Hepatocyte (in vitro differentiated cells): ENCODE data around the gene HSFX3. TPM values are rescaled to one million over a fixed set of nuclear protein-coding genes. Genes with fewer than 3 reads are reported as not detected.
"Not testable (repeated sequence)": the region's sequence is repeated elsewhere in the genome, so short reads cannot be mapped to it uniquely, and the experiment has no call there.

ENCODE experiments used
- DNase-seq: peaks from one replicate; pipeline ENCODE4 v3.0.0-alpha.2; 2016; ENCODE audit warnings: low spot score
- H2AFZ ChIP-seq: fragments of 200-600 bp; sonication (generic); 2 replicates; pipeline ENCODE4 v1.6.0; 2016; ENCODE audit warnings: antibody characterized with exemption, mild to moderate bottlenecking
- H3K27ac ChIP-seq: fragments of 200-600 bp; sonication (generic); 2 replicates; pipeline ENCODE4 v1.5.1; 2016; ENCODE audit warnings: mild to moderate bottlenecking
- H3K27me3 ChIP-seq: fragments of 200-600 bp; sonication (generic); 2 replicates; pipeline ENCODE4 v1.6.1; 2016
- H3K36me3 ChIP-seq: fragments of 200-600 bp; sonication (generic); replicated peaks from 2 replicates; pipeline ENCODE4 v1.5.1; 2016; ENCODE audit warnings: low read depth; ENCODE audit not compliant: insufficient read depth
- H3K4me1 ChIP-seq: fragments of 200-600 bp; sonication (generic); 2 replicates; pipeline ENCODE4 v1.5.1; 2016; ENCODE audit warnings: mild to moderate bottlenecking, moderate library complexity; ENCODE audit not compliant: insufficient read depth
- H3K4me2 ChIP-seq: fragments of 200-600 bp; sonication (generic); 2 replicates; pipeline ENCODE4 v1.6.0; 2016
- H3K4me3 ChIP-seq: fragments of 200-600 bp; sonication (generic); 2 replicates; pipeline ENCODE4 v1.5.1; 2016; ENCODE audit warnings: mild to moderate bottlenecking
- H3K79me2 ChIP-seq: fragments of 200-600 bp; sonication (generic); 2 replicates; pipeline ENCODE4 v1.6.0; 2017; ENCODE audit warnings: mild to moderate bottlenecking
- H3K9me2 ChIP-seq: fragments of 200-600 bp; sonication (generic); replicated peaks from 2 replicates; pipeline ENCODE4 v1.6.0; 2017; ENCODE audit warnings: mild to moderate bottlenecking; ENCODE audit not compliant: insufficient read depth
- H3K9me3 ChIP-seq: fragments of 200-600 bp; sonication (generic); 2 replicates; pipeline ENCODE4 v1.5.1; 2016; ENCODE audit warnings: low read depth, mild to moderate bottlenecking
- H4K20me1 ChIP-seq: fragments of 200-600 bp; sonication (generic); 2 replicates; pipeline ENCODE4 v1.6.0; 2016; ENCODE audit warnings: mild to moderate bottlenecking; ENCODE audit not compliant: insufficient read depth, poor library complexity, severe bottlenecking
- CTCF ChIP-seq: fragments of 200-600 bp; sonication (generic); IDR thresholded peaks from 2 replicates; pipeline ENCODE4 v1.5.1; 2016; ENCODE audit warnings: antibody characterized with exemption, mild to moderate bottlenecking; ENCODE audit not compliant: poor library complexity
- EZH2 ChIP-seq: fragments of 200-600 bp; sonication (generic); IDR thresholded peaks from 2 replicates; pipeline ENCODE4 v1.6.1; 2016; ENCODE audit warnings: antibody characterized with exemption, mild to moderate bottlenecking, borderline replicate concordance
- EZH2phosphoT487 ChIP-seq: fragments of 200-600 bp; sonication (generic); IDR thresholded peaks from one replicate; pipeline ENCODE4 v1.6.1; 2018; ENCODE audit warnings: antibody characterized with exemption, mild to moderate bottlenecking, low read depth, moderate library complexity; ENCODE audit not compliant: unreplicated experiment, severe bottlenecking
- WGBS: methylation state at CpG from one replicate; pipeline ENCODE4 v1.1.6; 2016; ENCODE audit warnings: low lambda C conversion rate; ENCODE audit errors: missing lambda C conversion rate; 5-methylcytosine and 5-hydroxymethylcytosine counted together
- polyA plus RNA-seq: library from polyadenylated mRNA; unstranded; fragments of >200 nt; fragmentation: Nextera tagmentation; extraction: Ambion mirVana; gene quantifications from 2 replicates; pipeline ENCODE4 v1.2.1, GENCODE V29; 2016
- total RNA-seq: library from RNA; depleted of rRNA; stranded (reverse); fragments of >200 nt; gene quantifications from 2 replicates; pipeline ENCODE4 v1.2.3, GENCODE V29; 2014

Gene HSFX3
- total and polyA plus RNA-seq, 2 experiments from 2014 or later: not detected

GRCh38 chrX:149540621-149541520 lies 8.9 kb downstream of the HSFX3 start, which contains the start of gene EOLA1:
Gene EOLA1, plus strand, starts transcription at chrX:149541012. Its CDS starts 4,619 bp downstream, at chrX:149545631.
- 52% methylated on average over 65 of the region's 71 CpGs for WGBS
- Histone ChIP-seq H3K79me2 (no peaks in the 10 kb centered on the region), H3K4me2 (peak within 1 kb of the TSS; percentile 78), H4K20me1 (no peaks in the 10 kb centered on the region), H2AFZ (peak within 1 kb of the TSS; percentile 53), H3K36me3 (no peaks in the 10 kb centered on the region), H3K9me2 (no peaks in the 10 kb centered on the region), H3K4me3 (peak within 1 kb of the TSS; percentile 58), H3K4me1 (no peaks in the 10 kb centered on the region), H3K27me3 (no peaks in the 10 kb centered on the region), H3K9me3 (no peaks in the 10 kb centered on the region), H3K27ac (peak within 1 kb of the TSS; percentile 93)
- TF ChIP-seq EZH2 (no peak), CTCF (no peak)
- peak; percentile 87 for DNase-seq

GRCh38 chrX:149540131-149540620 lies 9.5 kb downstream of the HSFX3 start:
- no peaks in the 10 kb centered on the region for H3K27me3 ChIP-seq
- 65% methylated on average over 5 of the region's 24 CpGs for WGBS
- H3K79me2 ChIP-seq: no peaks in the 10 kb centered on the region
- DNase-seq: peak; percentile 96
- peak overlapping the region; percentile 93 for H3K27ac ChIP-seq
- no peaks in the 10 kb centered on the region for H3K4me1 ChIP-seq
- H3K36me3 ChIP-seq: no peaks in the 10 kb centered on the region
- peak overlapping the region; percentile 78 for H3K4me2 ChIP-seq
- H3K9me2 ChIP-seq: no peaks in the 10 kb centered on the region
- H2AFZ ChIP-seq: peak overlapping the region; percentile 53
- no peaks in the 10 kb centered on the region for H4K20me1 ChIP-seq
- no peak for TF ChIP-seq CTCF
- H3K4me3 ChIP-seq: no peak overlapping the region
- no peaks in the 10 kb centered on the region for H3K9me3 ChIP-seq

- H3K27ac ChIP-seq: peak overlapping the region; percentile 84
- 49% methylated on average over 20 of the region's 34 CpGs for WGBS
- peak overlapping the region; percentile 77 for H3K4me2 ChIP-seq
- H3K27me3 ChIP-seq: no peaks in the 10 kb centered on the region
- H3K79me2 ChIP-seq: no peaks in the 10 kb centered on the region
- no peak for TF ChIP-seq EZH2phosphoT487
- no peak for TF ChIP-seq EZH2
- no peak for TF ChIP-seq CTCF
- no peaks in the 10 kb centered on the region for H3K36me3 ChIP-seq
- H4K20me1 ChIP-seq: no peaks in the 10 kb centered on the region
- H3K9me3 ChIP-seq: no peaks in the 10 kb centered on the region
- H3K4me3 ChIP-seq: peak overlapping the region; percentile 58
- no peaks in the 10 kb centered on the region for H3K4me1 ChIP-seq
- H2AFZ ChIP-seq: no peak overlapping the region
- no peaks in the 10 kb centered on the region for H3K9me2 ChIP-seq
- peak; percentile 90 for DNase-seq
Observed at GRCh38 chrX:149539283-149540130, 10.2 kb downstream of the HSFX3 start.

GRCh38 chrX:149537474-149537873 lies 12.2 kb downstream of the HSFX3 start:
- not testable (repeated sequence) for H3K4me2 ChIP-seq, H3K36me3 ChIP-seq, H3K27me3 ChIP-seq, H3K9me3 ChIP-seq, H4K20me1 ChIP-seq, H2AFZ ChIP-seq, H3K27ac ChIP-seq, H3K4me1 ChIP-seq, H3K79me2 ChIP-seq, H3K9me2 ChIP-seq, H3K4me3 ChIP-seq, DNase-seq
- WGBS: 88% methylated on average over 9 of the region's 11 CpGs

GRCh38 chrX:149534926-149535602 lies 14.7 kb downstream of the HSFX3 start:
- H3K4me2 ChIP-seq, H3K27ac ChIP-seq, H3K79me2 ChIP-seq, H4K20me1 ChIP-seq, H3K4me3 ChIP-seq, H3K9me3 ChIP-seq, DNase-seq, H3K9me2 ChIP-seq, H3K27me3 ChIP-seq, H3K4me1 ChIP-seq, H3K36me3 ChIP-seq, H2AFZ ChIP-seq: not testable (repeated sequence)
- WGBS: no CpG with 5 or more reads among the region's 3 CpGs
